ENCODE measurements around the gene CA12.

The CA12 gene

GRCh38 chr15:63401714-63402497 is 20.3 kb upstream of the CA12 start:
- no peak for DNase-seq

- no peak for DNase-seq
These were observed 19.4 kb upstream of the CA12 start for GRCh38 chr15:63401078-63401477.

GRCh38 chr15:63398456-63398855 is 16.8 kb upstream of the CA12 start:
- no peak for DNase-seq

GRCh38 chr15:63396152-63396928 is 14.7 kb upstream of the CA12 start:
- DNase-seq: no peak

- no peak for DNase-seq
These were observed 14.1 kb upstream of the CA12 start for GRCh38 chr15:63395730-63396151.

GRCh38 chr15:63392361-63393009 is 10.8 kb upstream of the CA12 start:
- DNase-seq: no peak

GRCh38 chr15:63391669-63392360 is 10.2 kb upstream of the CA12 start:
- no peak for DNase-seq

- no peak for DNase-seq
These were observed 9.0 kb upstream of the CA12 start for GRCh38 chr15:63390689-63391088.

GRCh38 chr15:63389902-63390670 is 8.4 kb upstream of the CA12 start:
- no peak for DNase-seq

GRCh38 chr15:63388511-63388910 is 6.9 kb upstream of the CA12 start:
- no peak for DNase-seq

GRCh38 chr15:63387748-63388493 is 6.3 kb upstream of the CA12 start:
- DNase-seq: no peak

- DNase-seq: no peak
These were observed 4.4 kb upstream of the CA12 start for GRCh38 chr15:63385911-63386531.

- no peak for DNase-seq
These were observed 3.3 kb upstream of the CA12 start for GRCh38 chr15:63384906-63385305.

GRCh38 chr15:63382966-63383710 is 1.5 kb upstream of the CA12 start:
- DNase-seq: no peak

- no peak for DNase-seq
These were observed 801 bp downstream of the CA12 start for GRCh38 chr15:63380808-63381282.

GRCh38 chr15:63380151-63380807 is 1.4 kb downstream of the CA12 start:
- no peak for DNase-seq

- DNase-seq: no peak
These were observed 2.0 kb downstream of the CA12 start for GRCh38 chr15:63379492-63380150.

- no peak for DNase-seq
These were observed 2.7 kb downstream of the CA12 start for GRCh38 chr15:63378946-63379345.
